T-helper 1 cell (primary cell): ENCODE data around the gene PLA2G4A.

Source experiments
- DNase-seq, 5 donors: peaks; one replicate each; pipeline ENCODE4 v3.0.0-alpha.2; 2012 to 2020
- total RNA-seq, 4 donors: gene quantifications; one replicate each; lab custom pipeline; 2026; lab: John Stamatoyannopoulos, UW

The PLA2G4A gene
- 0 reads per million in 4 donors for total RNA-seq

- DNase-seq = peak in 1 of 5 donors; percentile 16
Observed at GRCh38 chr1:186828611-186829454, at the start of gene PLA2G4A. Gene PLA2G4A, plus strand, starts transcription at chr1:186828949. Its CDS starts 25,406 bp downstream, at chr1:186854355.

GRCh38 chr1:186780076-186780475 is 48.7 kb upstream of the PLA2G4A start:
- no peak for DNase-seq

GRCh38 chr1:186781730-186782129 is 47.0 kb upstream of the PLA2G4A start:
- DNase-seq = no peak

GRCh38 chr1:186782791-186783190 is 46.0 kb upstream of the PLA2G4A start:
- no peak for DNase-seq

- DNase-seq = no peak
Observed at GRCh38 chr1:186783193-186783592, 45.6 kb upstream of the PLA2G4A start.

GRCh38 chr1:186785503-186785902 is 43.2 kb upstream of the PLA2G4A start:
- DNase-seq = no peak

- DNase-seq = no peak
Observed at GRCh38 chr1:186790101-186790500, 38.6 kb upstream of the PLA2G4A start.

GRCh38 chr1:186792870-186793581 is 35.7 kb upstream of the PLA2G4A start:
- DNase-seq = no peak

GRCh38 chr1:186793582-186793927 is 35.2 kb upstream of the PLA2G4A start:
- DNase-seq = no peak

GRCh38 chr1:186798960-186799688 is 29.6 kb upstream of the PLA2G4A start:
- DNase-seq = no peak

- no peak for DNase-seq
Observed at GRCh38 chr1:186799689-186800054, 29.1 kb upstream of the PLA2G4A start.

- DNase-seq = no peak
Observed at GRCh38 chr1:186802388-186802787, 26.4 kb upstream of the PLA2G4A start.

- DNase-seq = no peak
Observed at GRCh38 chr1:186804679-186805078, 24.1 kb upstream of the PLA2G4A start.

- peak in 1 of 5 donors; percentile 8 for DNase-seq
Observed at GRCh38 chr1:186806477-186806876, 22.3 kb upstream of the PLA2G4A start.

- DNase-seq = no peak
Observed at GRCh38 chr1:186807163-186807562, 21.6 kb upstream of the PLA2G4A start.

GRCh38 chr1:186811892-186812291 is 16.9 kb upstream of the PLA2G4A start:
- no peak for DNase-seq

GRCh38 chr1:186812570-186812969 is 16.2 kb upstream of the PLA2G4A start:
- no peak for DNase-seq

GRCh38 chr1:186813420-186813819 is 15.3 kb upstream of the PLA2G4A start:
- no peak for DNase-seq

GRCh38 chr1:186819126-186819525 is 9.6 kb upstream of the PLA2G4A start:
- no peak for DNase-seq

- DNase-seq = no peak
Observed at GRCh38 chr1:186819563-186819962, 9.2 kb upstream of the PLA2G4A start.

GRCh38 chr1:186829686-186830587 is 1.2 kb downstream of the PLA2G4A start:
- DNase-seq = no peak

GRCh38 chr1:186831168-186831567 is 2.4 kb downstream of the PLA2G4A start:
- DNase-seq = no peak
